RWPE1 (cell line): Measurements from ENCODE around the gene EBF4.

ENCODE experiments used
- CTCF ChIA-PET: fragments of 350-600 bp; sonication (Branson Sonifier 250); formaldehyde crosslinking; extraction: SDS; loops from one replicate; lab custom pipeline; 2021; lab: Yijun Ruan, JAX
- POLR2A ChIA-PET: fragments of 400-600 bp; formaldehyde crosslinking; extraction: SDS; loops from one replicate; lab custom pipeline; 2020; ENCODE audit warnings: antibody characterized with exemption; ENCODE audit not compliant: low non-redundant PET; lab: Yijun Ruan, JAX
- DNase-seq: peaks from one replicate; pipeline ENCODE4 v3.0.0; 2012; ENCODE audit warnings: low spot score
- H3K27ac ChIP-seq: fragments of 450-650 bp; 2 replicates; pipeline ENCODE4 v1.5.1; 2017
- TF ChIP-seq, protein P1 (sequence below): fragments of 450-650 bp; conservative IDR thresholded peaks from 2 replicates; pipeline ENCODE4 v1.5.1; 2017; ENCODE audit warnings: low read depth, mild to moderate bottlenecking

EBF4 gene

GRCh38 chr20:2798095-2798805 lies 105.7 kb downstream of the EBF4 start:
- POLR2A ChIA-PET, result no interaction called here
- DNase-seq, result no peak

DNA sequence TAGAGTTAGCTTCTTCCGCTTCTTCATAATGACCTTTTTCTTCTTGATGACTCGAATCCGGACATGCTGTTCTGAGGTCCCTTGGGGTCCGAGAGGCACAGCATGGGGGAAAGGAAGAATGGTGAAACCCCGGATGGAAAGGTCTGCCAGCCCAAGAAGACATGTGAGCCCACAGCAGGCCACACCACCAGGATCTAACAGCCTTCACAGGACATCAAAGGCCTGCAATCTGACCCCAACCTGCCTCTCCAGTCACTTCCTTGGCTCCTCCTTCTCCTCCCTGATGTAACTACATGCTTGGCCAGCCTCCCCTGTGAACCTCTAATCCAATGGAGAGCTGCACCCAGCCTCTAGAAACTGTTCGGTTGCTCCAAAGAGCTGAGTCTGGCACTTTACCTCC lies 106.2 kb downstream of the EBF4 start:
- DNase-seq, result no peak
- TF ChIP-seq, protein P1, sequence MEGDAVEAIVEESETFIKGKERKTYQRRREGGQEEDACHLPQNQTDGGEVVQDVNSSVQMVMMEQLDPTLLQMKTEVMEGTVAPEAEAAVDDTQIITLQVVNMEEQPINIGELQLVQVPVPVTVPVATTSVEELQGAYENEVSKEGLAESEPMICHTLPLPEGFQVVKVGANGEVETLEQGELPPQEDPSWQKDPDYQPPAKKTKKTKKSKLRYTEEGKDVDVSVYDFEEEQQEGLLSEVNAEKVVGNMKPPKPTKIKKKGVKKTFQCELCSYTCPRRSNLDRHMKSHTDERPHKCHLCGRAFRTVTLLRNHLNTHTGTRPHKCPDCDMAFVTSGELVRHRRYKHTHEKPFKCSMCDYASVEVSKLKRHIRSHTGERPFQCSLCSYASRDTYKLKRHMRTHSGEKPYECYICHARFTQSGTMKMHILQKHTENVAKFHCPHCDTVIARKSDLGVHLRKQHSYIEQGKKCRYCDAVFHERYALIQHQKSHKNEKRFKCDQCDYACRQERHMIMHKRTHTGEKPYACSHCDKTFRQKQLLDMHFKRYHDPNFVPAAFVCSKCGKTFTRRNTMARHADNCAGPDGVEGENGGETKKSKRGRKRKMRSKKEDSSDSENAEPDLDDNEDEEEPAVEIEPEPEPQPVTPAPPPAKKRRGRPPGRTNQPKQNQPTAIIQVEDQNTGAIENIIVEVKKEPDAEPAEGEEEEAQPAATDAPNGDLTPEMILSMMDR, result no peak
- CTCF ChIA-PET, result no interaction called here
- no peak overlapping the region for H3K27ac ChIP-seq
- POLR2A ChIA-PET, result no interaction called here

More at GRCh38 chr20:2798095-2798805, 105.7 kb downstream of the EBF4 start:
- CTCF ChIA-PET, result interaction anchor here (1.0 kb wide), 1 partner anchor 55 kb away, joined by 3 read pairs; no protein-coding TSS in a partner anchor
- TF ChIP-seq, protein P1, result no peak
- H3K27ac ChIP-seq, result no peak overlapping the region

- no peak for DNase-seq
- ChIA-PET CTCF (interaction anchor here (0.6 kb wide), 1 partner anchor 27 kb away, joined by 4 read pairs; no protein-coding TSS in a partner anchor), POLR2A (no interaction called here)
- H3K27ac ChIP-seq, result no peak overlapping the region
- TF ChIP-seq, protein P1, result no peak
Measured at GRCh38 chr20:2799271-2799670, 106.7 kb downstream of the EBF4 start.

DNA sequence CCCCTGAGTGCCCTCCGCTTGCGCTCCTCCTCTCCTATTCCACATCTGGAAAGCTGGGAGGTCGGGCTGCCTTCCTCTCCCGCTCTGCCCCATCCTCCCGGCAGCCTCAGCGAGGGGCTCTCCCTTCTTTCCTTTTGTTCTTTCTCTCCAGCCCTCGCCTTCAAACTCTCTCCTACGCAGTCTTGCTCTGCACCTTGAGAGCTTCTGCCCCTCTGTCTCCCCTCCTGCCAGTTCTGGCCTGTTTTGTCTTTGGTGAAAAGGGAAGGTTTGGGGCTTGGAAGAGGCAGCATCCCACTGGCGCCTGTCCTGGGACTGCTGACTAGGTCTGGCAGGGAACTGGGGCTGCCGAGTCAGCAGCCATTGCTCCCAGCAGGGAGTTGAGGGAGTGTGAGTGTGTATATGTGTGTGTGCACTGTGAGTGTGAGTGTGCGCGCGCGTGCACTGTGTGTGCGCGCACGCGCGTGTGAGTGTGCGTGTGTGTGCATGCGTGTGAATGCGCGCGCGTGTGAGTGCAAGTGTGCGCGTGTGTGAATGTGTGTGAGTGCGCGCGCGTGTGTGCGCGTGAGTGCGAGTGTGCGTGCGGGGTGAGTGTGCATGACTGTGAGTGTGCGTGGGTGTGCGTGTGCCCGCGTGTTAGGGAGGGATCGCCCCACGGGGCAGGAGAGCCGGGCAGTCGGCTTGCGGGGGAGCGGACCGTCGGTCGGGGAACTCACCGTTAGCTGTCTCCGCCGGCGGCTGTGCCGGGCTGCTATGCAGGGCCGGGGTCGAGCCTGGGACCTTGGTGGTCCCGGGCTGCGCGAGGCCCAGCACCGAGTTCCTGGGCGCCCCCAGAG lies 107.3 kb downstream of the EBF4 start:
- ChIA-PET POLR2A (no interaction called here), CTCF (interaction anchor here (0.5 to 0.6 kb wide), 2 partner anchors 27 to 28 kb away, joined by 3 to 4 read pairs; no protein-coding TSS in a partner anchor)
- no peak for DNase-seq
- TF ChIP-seq, protein P1, result no peak
- H3K27ac ChIP-seq, result no peak overlapping the region

GRCh38 chr20:2800521-2801285 lies 108.1 kb downstream of the EBF4 start, which contains the start of gene CPXM1:
Gene CPXM1, minus strand, starts transcription at chr20:2800627. Its CDS starts 55 bp downstream, at chr20:2800572.
- no peak within 1 kb of the TSS for H3K27ac ChIP-seq
- CTCF ChIA-PET, result interaction anchor here (0.5 kb wide), 1 partner anchor 28 kb away, joined by 3 read pairs; no protein-coding TSS in a partner anchor
- POLR2A ChIA-PET, result no interaction called here
- TF ChIP-seq, protein P1, result no peak
- no peak for DNase-seq
